Astrocyte (in vitro differentiated cells and primary cell): Measurements from ENCODE around the gene PRR5. TPM values are rescaled to one million over a fixed set of nuclear protein-coding genes. Genes with fewer than 3 reads are reported as not detected.

ENCODE experiments used
- DNase-seq: peaks from one replicate; pipeline ENCODE4 v3.0.0-alpha.2; 2010; ENCODE audit warnings: low read depth
- FAIRE-seq: peaks from 2 replicates; lab custom pipeline; 2011; peaks lifted over from hg19 to GRCh38; lab: Jason Lieb, UNC
- H2AFZ ChIP-seq: 2 replicates; pipeline ENCODE4 v1.6.0; 2012; ENCODE audit warnings: low read depth, low read length, inconsistent platforms
- H3K27ac ChIP-seq: 2 replicates; pipeline ENCODE4 v1.5.1; 2011; ENCODE audit warnings: low read depth, low read length, inconsistent platforms
- H3K27me3 ChIP-seq: 2 replicates; pipeline ENCODE4 v1.6.0; 2011; ENCODE audit warnings: low read length, inconsistent platforms; ENCODE audit not compliant: insufficient read depth
- H3K36me3 ChIP-seq: 2 replicates; pipeline ENCODE4 v1.5.1; 2011; ENCODE audit warnings: low read length, inconsistent platforms; ENCODE audit not compliant: insufficient read depth
- H3K4me1 ChIP-seq: 2 replicates; pipeline ENCODE4 v1.5.1; 2011; ENCODE audit warnings: low read length, inconsistent platforms; ENCODE audit not compliant: insufficient read depth
- H3K4me2 ChIP-seq: 2 replicates; pipeline ENCODE4 v1.6.0; 2012; ENCODE audit warnings: low read length, inconsistent platforms
- H3K4me3 ChIP-seq: 2 replicates; pipeline ENCODE4 v1.5.1; 2011; ENCODE audit warnings: low read depth, mild to moderate bottlenecking, low read length, inconsistent platforms; ENCODE audit not compliant: insufficient read depth
- H3K79me2 ChIP-seq: 2 replicates; pipeline ENCODE4 v1.6.0; 2012; ENCODE audit warnings: mild to moderate bottlenecking, low read length, inconsistent platforms; ENCODE audit not compliant: insufficient read depth
- H3K9ac ChIP-seq: 2 replicates; pipeline ENCODE4 v1.6.0; 2012; ENCODE audit warnings: mild to moderate bottlenecking, low read length, inconsistent platforms
- H3K9me3 ChIP-seq: 2 replicates; pipeline ENCODE4 v1.5.1; 2012; ENCODE audit warnings: low read depth, mild to moderate bottlenecking, low read length, inconsistent platforms; ENCODE audit not compliant: insufficient read depth
- H4K20me1 ChIP-seq: 2 replicates; pipeline ENCODE4 v1.6.0; 2012; ENCODE audit warnings: low read length, inconsistent platforms; ENCODE audit not compliant: insufficient read depth
- H3K27ac Mint-ChIP-seq: one replicate; pipeline ENCODE4 v1.8.0; 2021; ENCODE audit warnings: mild to moderate bottlenecking, mixed read lengths; ENCODE audit not compliant: unreplicated experiment
- H3K27me3 Mint-ChIP-seq: one replicate; pipeline ENCODE4 v1.8.0; 2021; ENCODE audit warnings: low read depth, mixed read lengths; ENCODE audit not compliant: unreplicated experiment
- H3K36me3 Mint-ChIP-seq: one replicate; pipeline ENCODE4 v1.8.0; 2021; ENCODE audit warnings: low read depth, mixed read lengths; ENCODE audit not compliant: unreplicated experiment
- H3K4me1 Mint-ChIP-seq: one replicate; pipeline ENCODE4 v1.8.0; 2021; ENCODE audit warnings: low read depth, mixed read lengths; ENCODE audit not compliant: unreplicated experiment
- H3K4me3 Mint-ChIP-seq: one replicate; pipeline ENCODE4 v1.8.0; 2021; ENCODE audit warnings: mild to moderate bottlenecking, moderate library complexity, mixed read lengths; ENCODE audit not compliant: unreplicated experiment
- H3K9me3 Mint-ChIP-seq: one replicate; pipeline ENCODE4 v1.8.0; 2021; ENCODE audit warnings: mild to moderate bottlenecking, mixed read lengths; ENCODE audit not compliant: unreplicated experiment
- EZH2 ChIP-seq: IDR thresholded peaks from 2 replicates; pipeline ENCODE4 v1.6.1; 2012; ENCODE audit warnings: mild to moderate bottlenecking, low read length, inconsistent platforms; ENCODE audit not compliant: insufficient read depth
- total RNA-seq: library from RNA; stranded (reverse); gene quantifications from 2 replicates; pipeline ENCODE4 v1.2.1, GENCODE V29; 2021
- TF ChIP-seq, protein P1 (sequence below): IDR thresholded peaks from 2 replicates; pipeline ENCODE4 v1.5.1; 2011; ENCODE audit warnings: low read depth, mild to moderate bottlenecking, inconsistent platforms, low read length, moderate library complexity; ENCODE audit not compliant: insufficient read depth

The PRR5 gene
- total RNA-seq, 1 donor from 2014 or later = 23.6 TPM

DNA sequence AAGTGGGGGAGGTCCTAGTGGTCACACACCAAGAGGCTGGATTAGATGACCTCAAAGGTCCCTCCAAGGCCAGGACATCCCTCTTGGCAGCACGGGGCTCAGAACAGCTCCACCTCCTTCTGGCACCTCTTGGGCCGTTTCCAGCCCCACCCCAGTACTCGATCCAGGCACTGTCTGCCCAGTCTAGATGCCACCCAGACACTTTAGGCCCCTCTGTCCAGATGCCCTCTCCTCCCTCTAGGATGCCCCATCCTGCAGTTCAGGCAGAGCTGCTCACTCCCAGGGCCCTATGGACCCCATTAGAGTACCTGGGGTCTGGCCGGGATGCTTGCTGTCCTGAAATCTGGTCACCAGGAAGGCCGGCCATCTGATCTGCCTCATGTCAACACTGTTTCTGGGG, 34.7 kb upstream of the PRR5 start:
- Histone ChIP-seq H3K4me3 (no peak overlapping the region), H3K9me3 (no peaks in the 10 kb centered on the region), H2AFZ (no peak overlapping the region), H3K9ac (no peak overlapping the region), H3K27me3 (peaks cover 24% of the 10 kb centered on the region), H4K20me1 (no peaks in the 10 kb centered on the region), H3K36me3 (no peaks in the 10 kb centered on the region), H3K4me2 (no peak overlapping the region), H3K4me1 (no peaks in the 10 kb centered on the region), H3K79me2 (no peaks in the 10 kb centered on the region), H3K27ac (no peak overlapping the region)
- peak overlapping the region; percentile 86 for H3K4me3 Mint-ChIP-seq
- peaks cover 2% of the 10 kb centered on the region for H3K4me1 Mint-ChIP-seq
- H3K27me3 Mint-ChIP-seq = peaks cover 32% of the 10 kb centered on the region
- TF ChIP-seq, protein P1, sequence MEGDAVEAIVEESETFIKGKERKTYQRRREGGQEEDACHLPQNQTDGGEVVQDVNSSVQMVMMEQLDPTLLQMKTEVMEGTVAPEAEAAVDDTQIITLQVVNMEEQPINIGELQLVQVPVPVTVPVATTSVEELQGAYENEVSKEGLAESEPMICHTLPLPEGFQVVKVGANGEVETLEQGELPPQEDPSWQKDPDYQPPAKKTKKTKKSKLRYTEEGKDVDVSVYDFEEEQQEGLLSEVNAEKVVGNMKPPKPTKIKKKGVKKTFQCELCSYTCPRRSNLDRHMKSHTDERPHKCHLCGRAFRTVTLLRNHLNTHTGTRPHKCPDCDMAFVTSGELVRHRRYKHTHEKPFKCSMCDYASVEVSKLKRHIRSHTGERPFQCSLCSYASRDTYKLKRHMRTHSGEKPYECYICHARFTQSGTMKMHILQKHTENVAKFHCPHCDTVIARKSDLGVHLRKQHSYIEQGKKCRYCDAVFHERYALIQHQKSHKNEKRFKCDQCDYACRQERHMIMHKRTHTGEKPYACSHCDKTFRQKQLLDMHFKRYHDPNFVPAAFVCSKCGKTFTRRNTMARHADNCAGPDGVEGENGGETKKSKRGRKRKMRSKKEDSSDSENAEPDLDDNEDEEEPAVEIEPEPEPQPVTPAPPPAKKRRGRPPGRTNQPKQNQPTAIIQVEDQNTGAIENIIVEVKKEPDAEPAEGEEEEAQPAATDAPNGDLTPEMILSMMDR = no peak
- no peak for TF ChIP-seq EZH2
- H3K27ac Mint-ChIP-seq = no peak overlapping the region
- FAIRE-seq (no peak), DNase-seq (no peak)
- H3K9me3 Mint-ChIP-seq = peaks cover 2% of the 10 kb centered on the region
- H3K36me3 Mint-ChIP-seq = no peaks in the 10 kb centered on the region

- peak overlapping the region; percentile 38 for H3K9ac ChIP-seq
Measured at GRCh38 chr22:44667829-44668189, 34.2 kb upstream of the PRR5 start.

More at GRCh38 chr22:44667829-44668189, 34.2 kb upstream of the PRR5 start:
- no peaks in the 10 kb centered on the region for H3K9me3 ChIP-seq
- peaks cover 2% of the 10 kb centered on the region for H3K4me1 Mint-ChIP-seq
- H3K27me3 Mint-ChIP-seq = peaks cover 32% of the 10 kb centered on the region
- no peaks in the 10 kb centered on the region for H3K79me2 ChIP-seq
- peak overlapping the region; percentile 10 for H2AFZ ChIP-seq
- H3K4me1 ChIP-seq = no peaks in the 10 kb centered on the region
- FAIRE-seq (no peak), DNase-seq (no peak)
- H3K27ac ChIP-seq = no peak overlapping the region
- H3K4me2 ChIP-seq = peak overlapping the region; percentile 79
- H3K9me3 Mint-ChIP-seq = peaks cover 2% of the 10 kb centered on the region
- no peaks in the 10 kb centered on the region for H3K36me3 Mint-ChIP-seq
- H3K4me3 Mint-ChIP-seq = peak overlapping the region; percentile 86
- no peaks in the 10 kb centered on the region for H3K36me3 ChIP-seq
- H4K20me1 ChIP-seq = no peaks in the 10 kb centered on the region
- no peak overlapping the region for H3K27ac Mint-ChIP-seq
- peak; percentile 37 for TF ChIP-seq EZH2
- TF ChIP-seq, protein P1 = no peak
- H3K27me3 ChIP-seq = peaks cover 24% of the 10 kb centered on the region
- no peak overlapping the region for H3K4me3 ChIP-seq
